NCI-H128 (cell line): Measurements from ENCODE around the gene CDC25A.

Experiments
- DNase-seq: peaks from one replicate; lab custom pipeline; 2025; ENCODE audit not compliant: unreplicated experiment; lab: John Stamatoyannopoulos, UW

Gene CDC25A

GRCh38 chr3:48142316-48142870 lies 45.8 kb downstream of the CDC25A start:
- DNase-seq, result no peak

GRCh38 chr3:48141604-48142137 lies 46.5 kb downstream of the CDC25A start:
- DNase-seq, result no peak

- DNase-seq, result no peak
Measured at GRCh38 chr3:48140936-48141603, 47.1 kb downstream of the CDC25A start.

- no peak for DNase-seq
Measured at GRCh38 chr3:48140336-48140757, 47.9 kb downstream of the CDC25A start.

- no peak for DNase-seq
Measured at GRCh38 chr3:48137425-48137999, 50.7 kb downstream of the CDC25A start.

GRCh38 chr3:48135552-48136495 lies 52.4 kb downstream of the CDC25A start:
- no peak for DNase-seq

GRCh38 chr3:48130321-48130904 lies 57.8 kb downstream of the CDC25A start:
- DNase-seq, result no peak

GRCh38 chr3:48129921-48130320 lies 58.3 kb downstream of the CDC25A start:
- no peak for DNase-seq

GRCh38 chr3:48128774-48129173 lies 59.4 kb downstream of the CDC25A start:
- no peak for DNase-seq

GRCh38 chr3:48125886-48126622 lies 62.2 kb downstream of the CDC25A start:
- DNase-seq, result no peak

GRCh38 chr3:48125013-48125705 lies 63.1 kb downstream of the CDC25A start:
- no peak for DNase-seq

GRCh38 chr3:48123346-48123745 lies 64.9 kb downstream of the CDC25A start:
- DNase-seq, result no peak

GRCh38 chr3:48122504-48122903 lies 65.7 kb downstream of the CDC25A start:
- DNase-seq, result no peak

GRCh38 chr3:48120223-48120622 lies 68.0 kb downstream of the CDC25A start:
- no peak for DNase-seq

GRCh38 chr3:48119505-48120193 lies 68.6 kb downstream of the CDC25A start:
- no peak for DNase-seq

- DNase-seq, result no peak
Measured at GRCh38 chr3:48118928-48119327, 69.3 kb downstream of the CDC25A start.

- no peak for DNase-seq
Measured at GRCh38 chr3:48118322-48118721, 69.9 kb downstream of the CDC25A start.

GRCh38 chr3:48112813-48113212 lies 75.4 kb downstream of the CDC25A start:
- no peak for DNase-seq
